Smooth muscle cell of the coronary artery (primary cell): ENCODE data around the gene TEX35. TPM values are rescaled to one million over a fixed set of nuclear protein-coding genes. Genes with fewer than 3 reads are reported as not detected.

Source experiments
- total RNA-seq: library from RNA; depleted of rRNA; stranded (reverse); fragments of >200 nt; gene quantifications from 2 replicates; pipeline ENCODE4 v1.2.3, GENCODE V29; 2014; ENCODE audit warnings: low replicate concordance

TEX35 gene
- total RNA-seq, result not detected in 2 replicates

DNA sequence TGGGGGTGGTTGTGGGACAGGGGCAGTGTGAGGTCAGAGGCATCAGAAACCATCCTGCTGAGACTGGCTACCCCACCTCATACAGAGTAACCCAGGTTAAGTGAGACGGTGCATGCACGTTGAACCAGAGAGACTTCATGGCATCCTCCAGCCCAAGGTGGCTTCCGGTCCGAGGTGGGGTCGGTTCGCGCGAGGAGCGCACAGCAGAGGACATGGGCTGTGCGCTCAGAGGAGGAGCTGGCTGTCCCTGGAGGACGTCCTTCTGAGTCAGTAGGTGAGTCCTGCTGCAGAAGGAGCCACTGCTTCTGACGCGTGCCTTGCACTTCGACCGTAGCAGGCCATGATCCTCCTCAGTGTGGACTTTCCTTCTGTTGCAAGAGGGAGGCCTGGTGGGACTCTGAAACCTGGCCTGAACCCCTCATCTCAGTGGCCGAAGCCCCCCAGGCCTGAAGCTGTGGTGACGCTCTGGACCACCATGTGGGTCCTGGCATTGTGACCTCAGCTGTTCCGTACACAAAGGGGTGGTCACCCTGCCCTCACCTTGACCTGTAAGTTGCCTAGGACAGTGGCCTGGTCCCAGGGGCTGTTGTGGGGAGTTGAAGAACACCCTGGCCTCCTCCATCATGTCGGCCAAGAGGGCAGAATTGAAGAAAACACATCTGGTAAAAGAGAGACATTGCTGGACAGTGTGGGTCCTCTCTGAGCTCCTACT is at the start of gene TEX35:
TSS of gene TEX35 (plus strand) at position 544 of the 712 bp plus-strand sequence. CDS start at position 624, 80 bp downstream.

DNA sequence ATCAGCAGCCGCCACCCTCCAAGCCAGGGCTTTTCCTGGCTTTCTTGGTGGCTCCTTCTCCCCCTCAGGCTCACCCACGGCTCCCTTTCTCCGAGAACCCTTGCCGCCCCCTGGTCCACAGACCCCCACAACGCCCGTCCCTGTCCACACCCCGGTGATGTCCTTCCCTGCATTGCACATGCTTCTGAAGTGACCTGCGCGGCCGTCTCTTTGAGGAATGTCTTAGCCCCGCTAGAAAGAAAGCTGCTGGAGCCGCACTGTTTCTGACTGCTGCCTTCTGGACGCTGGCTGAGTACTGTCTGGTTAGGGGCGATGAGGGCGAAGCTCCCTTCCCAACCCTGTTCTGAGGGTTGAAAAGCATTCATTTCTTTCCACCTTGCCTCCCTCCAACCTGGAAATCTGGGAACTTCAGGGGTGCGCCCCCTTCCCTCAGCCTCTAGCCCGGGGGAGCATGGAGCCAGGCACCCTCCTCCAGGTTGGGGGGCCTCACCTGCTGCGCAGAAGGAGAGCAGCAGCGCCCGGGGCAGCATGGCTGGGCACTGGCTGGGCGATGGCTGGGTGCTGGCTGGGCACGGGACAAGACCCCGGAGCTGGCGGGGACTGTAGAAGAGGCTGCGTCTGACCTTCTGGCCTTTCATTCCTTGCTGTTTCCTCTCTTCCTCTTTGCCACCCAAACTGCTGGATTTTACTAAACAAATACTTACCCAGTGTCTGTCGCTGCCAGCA is 16.3 kb upstream of the TEX35 start, which contains the start of gene CLEC20A:
TSS of gene CLEC20A (minus strand) at position 555 of the 726 bp plus-strand sequence. CDS start at position 530, 25 bp downstream.

Other genes with a start within 250 kb of the TEX35 start
- gene CLEC20A, start 16.1 kb upstream of the TEX35 start, total RNA-seq, result 0.08 TPM in 1 of 2 replicates, not detected in the other
- gene RALGPS2, start 212.1 kb downstream of the TEX35 start, total RNA-seq, result 7.2 and 26.2 TPM in 2 replicates